SK-N-DZ (cell line): Measurements from ENCODE around the gene AIFM3.
"Not testable (repeated sequence)": the region's sequence is repeated elsewhere in the genome, so short reads cannot be mapped to it uniquely, and the experiment has no call there.

Source experiments
- DNase-seq: peaks from one replicate; pipeline ENCODE4 v3.0.0-alpha.2; 2015; ENCODE audit warnings: low spot score

The AIFM3 gene

DNA sequence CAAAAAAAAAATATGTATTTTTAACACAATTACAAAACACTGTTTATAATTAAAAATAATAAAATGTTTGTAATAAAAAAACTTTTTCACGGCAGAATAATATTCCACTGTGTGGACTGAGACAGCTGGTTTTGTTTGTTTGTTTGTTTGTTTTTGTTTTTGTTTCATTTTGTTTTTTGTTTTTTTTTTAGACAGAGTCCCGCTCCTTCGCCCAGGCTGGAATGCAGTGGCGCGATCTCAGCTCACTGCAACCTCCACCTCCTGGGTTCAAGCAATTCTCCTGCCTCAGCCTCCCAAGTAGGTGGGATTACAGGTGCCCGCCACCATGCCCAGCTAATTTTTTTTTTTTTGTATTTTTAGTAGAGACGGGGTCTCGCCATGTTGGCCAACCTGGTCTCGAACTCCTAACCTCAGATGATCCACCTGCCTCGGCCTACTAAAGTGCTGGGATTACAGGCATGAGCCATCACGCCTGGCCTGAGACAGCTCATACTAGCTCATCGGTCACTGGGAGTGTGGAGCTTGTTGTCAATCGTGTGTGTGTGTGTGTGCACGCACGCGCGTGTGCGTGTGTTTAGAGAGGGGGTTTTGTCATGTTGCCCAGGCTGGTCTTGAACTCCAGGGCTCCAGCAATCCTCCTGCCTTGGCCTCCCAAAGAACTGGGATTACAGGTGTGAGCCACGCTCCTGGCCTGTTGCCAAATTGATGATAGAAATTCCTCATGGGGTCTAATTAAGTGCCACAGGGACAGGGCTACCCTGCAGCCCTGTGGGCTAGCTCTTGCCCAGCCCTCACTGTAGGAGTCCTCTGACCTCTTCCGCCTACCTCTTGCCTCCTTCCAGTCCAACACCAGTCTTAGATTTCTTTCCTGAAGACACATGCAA, 7.2 kb upstream of the AIFM3 start:
- no peak for DNase-seq

DNA sequence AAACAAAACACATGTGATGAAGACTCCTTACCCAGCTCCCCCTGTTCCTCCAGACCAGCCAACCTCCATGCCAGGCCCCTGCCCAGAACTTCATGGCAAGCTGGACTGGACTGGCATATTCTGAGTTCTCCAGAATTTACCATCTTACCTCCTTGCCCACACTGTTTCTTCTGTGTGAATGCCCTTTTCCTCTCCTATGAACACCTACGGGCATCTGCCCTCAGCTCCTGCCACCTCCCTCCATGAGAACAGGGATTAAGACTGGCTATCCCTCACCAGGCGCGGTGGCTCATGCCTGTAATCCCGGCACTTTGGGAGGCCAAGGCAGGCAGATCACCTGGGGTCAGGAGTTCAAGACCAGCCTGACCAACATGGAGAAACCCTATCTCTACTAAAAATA, 6.4 kb upstream of the AIFM3 start:
- no peak for DNase-seq

DNA sequence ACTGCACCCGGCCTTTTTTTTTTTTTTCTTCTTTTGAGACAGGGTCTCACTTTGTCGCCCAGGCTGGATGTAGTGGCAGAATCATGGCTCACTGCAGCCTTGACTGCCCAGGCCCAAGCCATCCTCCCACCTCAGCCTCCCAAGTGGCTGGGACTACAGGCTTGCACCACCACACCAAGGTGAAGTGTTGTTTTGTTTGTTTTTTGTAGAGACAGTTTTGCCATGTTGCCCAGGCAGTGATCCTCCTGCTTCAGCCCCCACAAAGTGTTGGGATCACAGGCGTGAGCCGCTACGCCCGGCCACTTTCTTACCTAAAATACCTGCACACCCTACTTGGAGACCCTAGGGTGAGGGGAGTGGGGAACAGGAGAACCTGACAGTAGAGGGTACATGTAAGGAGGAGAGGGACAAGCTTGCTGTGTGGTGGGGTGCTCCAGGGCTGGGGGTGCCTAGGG, 4.5 kb upstream of the AIFM3 start:
- no peak for DNase-seq

DNA sequence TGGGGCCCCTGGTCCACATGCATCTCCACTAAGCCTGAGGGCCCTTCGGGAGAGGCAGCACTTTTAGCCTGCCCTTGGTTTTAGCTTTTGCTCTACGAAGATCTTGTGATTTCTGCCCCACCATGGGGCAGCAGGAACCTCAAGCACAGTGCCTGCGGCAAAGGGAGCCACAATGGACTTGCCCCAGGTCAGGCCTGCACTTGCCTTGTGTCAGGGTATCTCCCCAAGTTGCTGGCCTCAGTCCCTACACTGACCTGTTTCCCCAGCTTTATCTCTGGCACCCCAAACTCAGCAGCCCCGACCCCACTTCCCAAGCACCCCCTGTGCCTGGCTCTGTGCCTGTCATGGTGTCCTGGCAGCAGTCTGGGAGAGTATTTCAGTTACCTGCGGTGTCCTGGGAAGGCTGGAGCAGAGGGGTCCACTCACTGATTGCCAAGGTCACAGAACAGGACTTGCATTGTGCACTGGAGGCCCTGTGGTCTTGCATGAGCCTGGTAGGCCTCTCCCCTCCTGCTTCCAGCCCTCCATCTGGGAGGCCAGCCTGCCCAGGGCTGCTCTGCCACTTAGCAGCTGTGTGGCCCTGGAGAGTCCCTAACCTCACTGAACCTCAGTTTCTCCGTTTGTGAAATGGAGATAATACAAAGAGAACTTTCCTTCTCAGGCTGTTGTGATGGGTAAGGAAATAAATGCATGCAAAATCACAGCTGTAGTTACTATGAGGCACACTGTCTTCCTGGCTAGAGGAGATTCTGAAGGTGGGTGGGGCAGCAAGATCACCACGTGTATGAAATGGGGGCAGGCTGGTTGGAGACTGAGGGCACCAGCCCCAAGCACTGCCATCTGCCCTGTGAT, 3.6 kb upstream of the AIFM3 start:
- DNase-seq, result no peak

DNA sequence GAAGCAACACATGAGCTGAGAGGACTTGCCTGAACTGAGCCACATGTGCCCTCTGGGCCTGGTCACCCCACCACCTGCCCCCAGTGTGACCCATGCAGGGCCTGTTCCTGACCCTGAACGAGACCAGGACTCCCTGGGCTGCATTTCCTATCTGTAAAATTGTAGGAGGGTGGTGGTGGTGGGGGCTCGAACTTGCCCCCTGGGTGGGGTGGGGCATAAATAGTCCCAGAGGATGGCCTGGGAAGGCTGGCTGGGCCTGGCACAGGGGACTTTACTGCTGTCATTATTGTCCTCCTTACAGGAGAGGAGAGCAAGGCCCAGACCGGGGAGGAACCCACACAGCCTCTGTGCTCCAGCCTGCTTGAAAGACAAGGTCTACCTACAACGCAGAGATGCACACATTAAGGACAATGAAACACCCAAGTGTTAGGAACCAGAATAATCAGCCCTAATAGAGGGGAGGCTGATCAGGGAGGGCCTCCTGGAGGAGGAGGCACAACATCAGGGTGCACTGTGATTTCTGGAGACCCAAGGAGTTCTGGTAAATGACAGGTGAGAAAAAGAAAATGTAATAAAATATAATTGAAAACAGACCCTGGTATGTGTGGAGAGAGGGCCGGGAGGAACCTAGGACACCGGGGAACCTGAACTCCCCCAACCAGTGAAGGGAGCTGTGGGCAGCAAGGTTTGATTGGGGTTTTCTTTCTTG, 2.8 kb upstream of the AIFM3 start:
- no peak for DNase-seq

DNA sequence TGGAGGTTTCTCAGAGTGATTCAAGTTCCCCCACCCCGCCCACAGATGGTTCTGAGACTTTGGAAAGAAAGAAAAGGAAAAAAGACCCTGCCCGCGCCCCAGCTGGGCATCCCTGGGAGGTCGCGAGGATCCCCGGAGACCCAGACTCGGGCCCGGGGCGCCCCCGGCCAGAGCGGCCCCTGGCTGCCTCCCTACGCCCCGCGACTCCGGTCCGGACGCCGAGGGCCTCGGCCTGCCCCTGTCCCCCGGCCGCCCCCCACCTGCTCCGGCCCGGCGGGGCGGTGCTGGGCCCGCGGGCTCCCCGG, 2.3 kb upstream of the AIFM3 start:
- no peak for DNase-seq

DNA sequence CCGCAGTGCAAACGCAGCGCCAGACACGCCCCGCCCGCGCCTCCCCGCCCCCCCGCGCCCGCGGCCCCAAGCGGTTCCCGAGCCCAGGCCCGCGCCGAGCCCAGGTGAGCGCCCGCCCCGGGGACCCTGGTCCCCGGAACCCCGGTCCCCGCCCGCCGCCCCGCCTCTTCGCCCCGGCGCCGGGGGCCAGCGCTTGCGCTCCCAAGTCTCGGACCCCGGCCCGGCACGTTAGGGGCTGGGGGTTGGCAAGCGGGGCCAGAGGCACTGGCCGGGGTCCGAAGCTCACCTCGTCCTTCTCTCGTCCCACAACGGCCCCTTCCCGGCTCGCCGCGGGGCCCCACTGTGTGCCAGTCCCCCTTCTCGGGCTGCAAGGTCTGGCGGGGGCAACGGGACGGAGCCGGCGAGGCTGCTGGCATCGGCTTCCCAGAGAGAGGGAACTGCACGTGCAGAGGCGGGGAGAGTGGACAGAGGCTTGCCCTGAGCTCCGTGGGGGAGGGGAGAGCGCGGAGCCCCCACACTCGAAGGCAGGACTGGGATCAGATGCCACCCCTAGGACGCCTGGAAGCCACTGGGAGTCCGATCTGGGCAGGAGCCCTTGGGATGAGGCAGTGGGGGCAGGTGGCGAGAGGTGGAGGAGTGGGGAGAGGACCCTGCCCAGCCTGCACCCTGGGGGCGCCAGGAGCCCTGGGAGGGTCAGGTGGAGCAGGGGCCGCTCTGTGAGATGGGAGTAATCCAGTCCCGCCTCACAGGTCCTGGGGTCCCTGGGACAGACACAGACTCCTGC, 1.8 kb upstream of the AIFM3 start:
- DNase-seq, result no peak

DNA sequence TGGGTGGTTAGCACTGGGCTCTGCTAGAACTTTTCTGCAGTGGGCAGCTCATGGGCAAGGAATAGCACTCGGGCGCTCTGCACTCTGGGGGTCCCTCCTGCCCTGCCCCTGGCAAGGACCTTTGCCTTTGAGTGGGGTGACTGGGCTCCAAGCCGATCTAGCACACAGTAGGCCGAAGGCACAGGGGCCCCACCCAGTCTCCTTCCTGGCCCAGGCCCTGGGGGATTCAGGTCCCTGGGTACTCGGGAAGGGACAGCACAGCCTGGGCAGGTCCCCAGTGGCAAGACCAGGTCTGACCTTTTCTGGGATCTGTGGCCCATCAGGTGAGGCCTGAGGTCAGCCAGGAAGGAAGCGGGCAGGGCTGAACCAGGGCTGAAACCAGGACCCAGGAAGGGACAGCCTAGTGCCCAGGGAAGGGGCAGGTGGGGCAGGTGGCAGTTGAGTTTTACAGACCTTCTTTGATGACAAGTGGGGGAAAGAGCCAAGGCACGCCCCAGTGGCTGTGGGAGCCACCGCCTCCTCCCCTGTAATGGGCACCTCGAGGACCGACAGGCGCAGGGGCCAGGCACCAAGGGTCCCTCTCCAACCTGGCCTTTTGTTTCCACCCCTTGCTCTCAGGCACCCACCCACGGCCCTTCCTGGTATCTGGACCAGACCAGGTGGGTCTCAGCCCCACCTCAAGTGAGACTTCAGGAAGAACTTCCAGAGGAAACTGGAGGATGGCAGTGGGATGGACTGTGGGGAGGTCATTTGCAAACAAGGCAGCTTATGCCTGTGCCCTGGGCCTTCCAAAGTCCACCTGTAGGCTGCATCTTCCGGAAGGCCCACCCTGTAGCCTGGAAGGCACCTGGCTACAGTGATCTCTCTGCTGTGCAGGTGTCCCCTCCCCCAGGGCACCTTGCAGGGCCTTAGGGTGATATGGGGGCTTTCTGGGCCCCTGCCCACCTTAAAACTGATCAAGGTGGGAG, 883 bp upstream of the AIFM3 start:
- DNase-seq, result no peak

DNA sequence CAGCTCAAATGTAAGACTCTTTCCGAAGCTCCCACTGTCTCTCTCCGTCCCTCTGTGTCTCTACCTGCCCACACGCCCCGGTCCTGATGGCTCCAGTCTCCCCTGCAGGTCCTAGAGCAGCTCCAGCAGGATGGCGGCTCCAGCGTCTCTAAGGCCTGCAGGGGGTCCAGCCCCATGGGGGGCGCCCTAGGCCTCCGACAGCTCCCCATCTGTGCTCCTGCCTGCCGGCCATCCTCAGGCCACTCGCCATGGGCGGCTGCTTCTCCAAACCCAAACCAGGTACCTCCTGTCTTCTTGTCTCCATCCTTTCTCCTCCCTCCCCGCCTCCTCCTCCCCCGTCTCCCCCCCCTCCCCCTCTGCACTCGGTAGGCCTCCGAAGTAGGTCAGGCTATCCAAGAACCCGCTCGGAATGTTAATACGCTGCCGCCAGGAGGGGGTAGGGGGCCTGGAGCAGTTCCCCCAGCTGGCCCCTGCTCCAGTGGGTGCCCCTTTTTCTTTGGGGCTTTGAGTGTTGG, 699 bp downstream of the AIFM3 start:
- no peak for DNase-seq

DNA sequence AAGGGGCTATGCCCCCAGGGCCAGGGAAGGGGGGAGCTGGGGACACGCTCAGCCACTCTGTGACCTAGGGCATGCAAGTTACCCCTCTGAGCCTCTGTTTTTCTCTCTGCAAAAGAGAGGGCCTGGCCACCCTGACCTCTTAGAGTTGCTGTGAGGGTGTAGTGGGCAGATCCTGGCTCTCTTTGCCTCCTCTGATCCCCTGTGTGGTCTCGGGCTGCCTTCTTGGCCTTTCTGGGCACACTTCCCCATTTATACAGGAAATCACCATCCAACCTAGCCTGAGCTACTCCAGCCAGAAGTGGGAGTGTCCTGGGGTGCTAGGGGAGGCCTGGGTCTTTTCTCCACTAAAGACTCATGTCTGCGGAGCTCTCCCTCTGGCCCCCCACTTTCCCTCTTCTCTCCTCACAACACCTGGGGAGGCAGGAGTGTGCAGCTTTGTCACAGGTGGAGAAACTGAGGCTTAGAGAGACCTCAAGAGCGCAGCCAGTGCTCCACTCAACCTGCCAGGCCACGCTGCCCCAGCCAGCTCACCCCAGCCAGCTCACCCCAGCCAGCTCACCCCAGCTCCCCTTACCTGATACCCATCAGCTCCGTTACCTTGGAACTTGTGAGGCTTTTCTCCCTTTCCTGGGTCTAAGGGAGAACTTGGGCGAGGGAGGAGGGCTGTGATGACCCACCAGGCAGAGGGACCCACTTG, 1.4 kb downstream of the AIFM3 start:
- DNase-seq, result no peak

DNA sequence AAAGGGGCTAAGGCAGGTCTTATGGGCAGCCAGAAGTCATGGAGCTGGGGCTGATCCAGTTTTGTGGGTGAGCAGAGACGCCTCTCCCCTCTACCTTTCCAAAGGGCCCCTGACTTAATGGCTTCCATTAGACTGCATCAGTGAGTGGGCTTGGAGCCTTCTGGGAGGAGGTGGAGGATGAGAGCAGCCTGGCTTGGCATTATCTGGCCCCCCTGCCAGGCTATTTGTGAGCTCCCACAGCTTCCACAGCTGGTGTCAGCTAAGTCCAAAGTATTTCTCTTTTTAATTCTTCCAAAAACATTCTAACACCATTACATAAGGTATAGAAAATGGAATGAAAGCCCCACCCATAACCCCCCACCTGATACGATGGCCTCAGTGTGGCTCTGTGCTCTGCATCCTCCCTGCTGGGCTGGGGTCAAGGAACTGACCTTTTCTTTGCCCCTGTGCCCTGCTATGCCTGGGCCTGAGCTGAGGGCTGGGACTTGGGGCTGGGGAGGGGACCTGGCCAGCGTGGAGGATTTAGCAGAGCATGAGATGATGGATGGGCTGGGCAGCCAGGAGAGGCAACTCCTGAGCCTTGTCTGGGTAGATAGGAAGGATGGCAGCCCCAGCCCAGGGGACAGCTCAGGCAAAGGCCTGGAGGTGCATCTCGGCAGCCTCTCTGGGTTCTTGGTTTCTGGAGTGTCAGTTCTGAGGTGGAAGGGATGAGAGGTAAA, 4.0 kb downstream of the AIFM3 start:
- DNase-seq, result no peak

DNA sequence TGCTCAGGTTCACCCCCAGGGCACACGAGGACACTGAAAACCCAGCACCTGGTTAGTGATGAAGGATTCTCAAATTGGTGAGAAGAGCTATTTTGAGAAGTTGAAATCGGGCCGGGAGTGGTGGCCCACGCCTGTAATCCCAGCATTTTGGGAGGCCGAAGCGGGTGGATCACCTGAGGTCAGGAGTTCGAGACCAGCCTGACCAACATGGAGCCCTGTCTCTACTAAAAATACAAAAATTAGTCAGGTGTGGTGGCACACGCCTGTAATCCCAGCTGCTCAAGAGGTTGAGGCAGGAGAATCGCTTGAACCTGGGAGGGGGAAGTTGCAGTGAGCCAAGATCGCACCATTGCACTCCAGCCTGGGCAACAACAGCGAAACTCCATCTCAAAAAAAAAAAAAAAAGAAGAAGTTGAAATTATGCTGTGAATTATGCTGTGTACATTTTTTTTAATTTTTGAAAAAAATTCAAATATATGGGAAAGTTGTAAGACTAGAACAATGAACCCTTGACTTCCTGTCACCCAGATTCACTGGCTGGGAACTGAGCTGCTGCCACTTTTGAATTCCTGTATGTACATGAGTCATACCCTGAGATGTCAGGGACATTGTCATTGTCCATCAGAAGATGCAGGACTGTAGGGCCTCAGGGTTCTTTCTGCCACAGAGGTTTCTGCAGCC, 5.1 kb downstream of the AIFM3 start:
- DNase-seq, result not testable (repeated sequence)

DNA sequence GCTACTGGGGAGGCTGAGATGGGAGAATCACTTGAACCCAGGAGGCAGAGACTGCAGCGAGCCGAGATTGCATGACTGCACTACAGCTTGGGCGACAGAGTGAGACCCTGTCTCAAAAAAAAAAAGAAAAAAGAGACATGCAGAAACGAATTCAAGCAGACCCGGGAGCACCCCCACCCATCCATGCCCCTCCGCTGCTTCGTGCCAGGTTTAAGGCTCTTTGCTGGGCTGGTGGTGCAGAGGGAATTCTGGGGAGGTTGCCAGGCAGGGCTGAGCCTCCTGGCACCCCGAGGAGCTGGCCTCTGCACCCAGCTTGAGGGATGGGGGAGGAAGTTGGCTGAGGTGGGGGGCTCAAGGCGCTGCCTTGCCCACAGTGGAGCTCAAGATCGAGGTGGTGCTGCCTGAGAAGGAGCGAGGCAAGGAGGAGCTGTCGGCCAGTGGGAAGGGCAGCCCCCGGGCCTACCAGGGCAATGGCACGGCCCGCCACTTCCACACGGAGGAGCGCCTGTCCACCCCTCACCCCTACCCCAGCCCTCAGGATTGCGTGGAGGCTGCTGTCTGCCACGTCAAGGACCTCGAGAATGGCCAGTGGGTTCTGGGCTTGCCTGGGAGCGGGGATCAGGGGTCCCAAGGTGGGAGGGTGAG, 6.0 kb downstream of the AIFM3 start:
- no peak for DNase-seq

DNA sequence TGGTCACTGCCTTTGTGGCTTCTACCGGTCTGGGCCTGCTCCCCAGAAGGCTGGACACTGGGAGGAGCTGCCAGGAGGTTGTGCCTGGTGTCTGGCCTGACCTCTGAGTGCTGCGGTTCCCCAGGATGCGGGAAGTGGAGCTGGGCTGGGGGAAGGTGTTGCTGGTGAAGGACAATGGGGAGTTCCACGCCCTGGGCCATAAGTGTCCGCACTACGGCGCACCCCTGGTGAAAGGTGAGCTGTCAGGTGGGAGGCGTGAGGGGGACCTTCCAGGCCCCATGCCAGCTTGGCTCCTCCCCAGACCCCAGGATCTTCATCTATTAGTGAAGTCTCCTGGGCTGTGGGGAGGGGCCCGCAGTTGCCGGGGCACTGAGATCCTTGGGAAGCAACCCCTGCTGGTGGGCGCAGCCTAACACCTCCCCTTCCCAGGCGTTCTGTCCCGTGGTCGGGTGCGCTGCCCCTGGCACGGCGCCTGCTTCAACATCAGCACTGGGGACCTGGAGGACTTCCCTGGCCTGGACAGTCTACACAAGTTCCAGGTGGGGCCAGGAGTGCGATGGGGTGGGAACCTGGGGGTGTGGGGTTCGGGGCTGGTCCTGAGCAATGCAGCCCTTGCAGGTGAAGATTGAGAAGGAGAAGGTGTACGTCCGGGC, 6.7 kb downstream of the AIFM3 start:
- no peak for DNase-seq

DNA sequence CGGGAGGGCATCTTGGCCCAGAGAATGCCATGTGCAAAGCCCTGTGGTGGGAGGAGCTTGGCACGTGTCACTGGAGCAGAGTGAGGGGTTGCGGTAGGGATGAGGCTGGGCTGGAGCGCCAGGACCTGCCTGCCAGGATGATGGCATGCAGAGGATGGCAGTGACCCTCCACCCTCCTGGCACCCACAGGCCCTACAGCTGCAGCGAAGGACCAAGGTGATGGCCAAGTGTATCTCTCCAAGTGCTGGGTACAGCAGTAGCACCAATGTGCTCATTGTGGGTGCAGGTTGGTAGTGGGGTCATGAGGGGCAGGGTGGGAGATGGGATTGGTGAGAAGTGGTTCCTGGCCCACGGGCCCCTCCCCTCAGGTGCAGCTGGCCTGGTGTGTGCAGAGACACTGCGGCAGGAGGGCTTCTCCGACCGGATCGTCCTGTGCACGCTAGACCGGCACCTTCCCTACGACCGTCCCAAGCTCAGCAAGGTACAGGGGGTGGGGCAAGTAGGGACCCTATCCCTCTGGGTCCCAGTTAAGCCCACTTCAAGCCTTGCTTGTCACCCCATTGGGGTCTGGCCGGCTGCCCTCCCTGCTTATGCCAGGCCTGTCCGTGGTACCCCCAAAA, 7.4 kb downstream of the AIFM3 start:
- no peak for DNase-seq

DNA sequence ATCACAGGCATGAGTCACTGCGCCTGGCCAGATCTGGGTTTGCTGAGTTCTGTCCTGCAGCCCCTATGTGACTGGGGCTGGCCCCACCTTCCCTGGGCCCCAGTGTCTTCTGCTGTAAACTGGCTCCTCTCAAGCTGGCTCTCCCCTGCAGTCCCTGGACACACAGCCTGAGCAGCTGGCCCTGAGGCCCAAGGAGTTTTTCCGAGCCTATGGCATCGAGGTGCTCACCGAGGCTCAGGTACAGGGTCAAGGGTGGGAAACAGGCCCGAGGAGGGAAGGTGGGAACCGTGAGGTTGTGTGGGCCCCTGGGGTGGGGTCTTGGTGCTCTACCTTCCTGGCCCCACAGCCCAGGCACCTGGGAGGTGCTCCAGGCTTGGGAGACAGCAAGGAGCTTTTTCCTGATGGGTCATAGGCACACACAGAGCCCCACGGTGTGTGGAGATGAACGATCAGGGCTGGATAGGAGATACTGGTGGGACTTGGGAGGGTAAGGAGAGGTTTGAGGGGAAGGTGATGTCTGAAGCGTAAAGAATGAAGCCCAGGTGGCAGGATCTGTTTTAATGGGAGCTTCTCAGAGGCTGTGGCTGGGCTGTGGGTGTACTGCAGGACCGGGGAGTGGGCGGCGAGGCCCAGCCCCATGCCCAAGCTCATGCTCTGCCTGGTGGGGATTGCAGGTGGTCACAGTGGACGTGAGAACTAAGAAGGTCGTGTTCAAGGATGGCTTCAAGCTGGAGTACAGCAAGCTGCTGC, 8.7 kb downstream of the AIFM3 start:
- no peak for DNase-seq
